HepG2 (cell line): ENCODE measurements around the gene COX15. TPM values are rescaled to one million over a fixed set of nuclear protein-coding genes. Genes with fewer than 3 reads are reported as not detected.
A peak's percentile ranks its signal among the peaks of the same experiment; 100 is the strongest.

ENCODE experiments used
- ATAD3A ChIP-seq: sonication (generic); formaldehyde crosslinking; IDR thresholded peaks from 2 replicates; pipeline ENCODE4 v1.4.0; 2020; ENCODE audit warnings: missing genetic modification reagents
- CENPT ChIP-seq: sonication (generic); formaldehyde crosslinking; IDR thresholded peaks from 2 replicates; pipeline ENCODE4 v1.8.0; 2022; ENCODE audit warnings: low read depth, mild to moderate bottlenecking, moderate library complexity, missing genetic modification reagents
- CHD4 ChIP-seq: fragments of 200-600 bp; sonication (generic); IDR thresholded peaks from 2 replicates; pipeline ENCODE4 v1.7.0; 2017; ENCODE audit warnings: mild to moderate bottlenecking, low read length, borderline replicate concordance
- FOXO1 ChIP-seq: sonication (generic); formaldehyde crosslinking; IDR thresholded peaks from 2 replicates; pipeline ENCODE4 v1.4.0; 2020; ENCODE audit warnings: missing genetic modification reagents
- HDAC6 ChIP-seq: fragments of 200-600 bp; sonication (generic); IDR thresholded peaks from 2 replicates; pipeline ENCODE4 v1.7.0; 2017; ENCODE audit warnings: mild to moderate bottlenecking, antibody characterized with exemption, low read length, low read depth
- JARID2 ChIP-seq: sonication (generic); formaldehyde crosslinking; IDR thresholded peaks from 2 replicates; pipeline ENCODE4 v1.8.1; 2023; ENCODE audit warnings: missing genetic modification reagents, inconsistent platforms; ENCODE audit not compliant: insufficient replicate concordance
- MIXL1 ChIP-seq: IDR thresholded peaks from 2 replicates; pipeline ENCODE4 v1.6.1; 2016
- NFE2L1 ChIP-seq: sonication (generic); formaldehyde crosslinking; IDR thresholded peaks from 2 replicates; pipeline ENCODE4 v1.4.0; 2020; ENCODE audit warnings: missing genetic modification reagents, mild to moderate bottlenecking, borderline replicate concordance
- NFYC ChIP-seq: IDR thresholded peaks from 2 replicates; pipeline ENCODE4 v1.6.1; 2016; ENCODE audit warnings: missing genetic modification reagents, missing compliant biosample characterization
- PCBP2 ChIP-seq: fragments of 200-400 bp; formaldehyde crosslinking; optimal IDR thresholded peaks from 2 replicates; pipeline ENCODE3; 2018; ENCODE audit warnings: low read length, low read depth; ENCODE audit not compliant: poor library complexity, severe bottlenecking
- PPARG ChIP-seq: conservative IDR thresholded peaks from 2 replicates; pipeline ENCODE4 v1.6.1; 2016; ENCODE audit warnings: missing biosample characterization, missing genetic modification reagents
- RBM39 ChIP-seq: fragments of 200-400 bp; formaldehyde crosslinking; IDR thresholded peaks from one replicate; pipeline ENCODE4 v1.6.1; 2018; ENCODE audit warnings: antibody characterized with exemption, mild to moderate bottlenecking, low read depth, low read length; ENCODE audit not compliant: poor library complexity, severe bottlenecking
- SKI ChIP-seq: fragments of 450-650 bp; IDR thresholded peaks from one replicate; pipeline ENCODE4 v1.6.1; 2018; ENCODE audit warnings: mild to moderate bottlenecking; ENCODE audit not compliant: partially characterized antibody
- ZBTB3 ChIP-seq: sonication (generic); formaldehyde crosslinking; IDR thresholded peaks from 2 replicates; pipeline ENCODE4 v1.4.0; 2020; ENCODE audit warnings: low read depth, mild to moderate bottlenecking, moderate library complexity, missing genetic modification reagents, borderline replicate concordance
- ZMYM4 ChIP-seq: sonication (generic); formaldehyde crosslinking; IDR thresholded peaks from 2 replicates; pipeline ENCODE4 v1.8.1; 2023; ENCODE audit warnings: mild to moderate bottlenecking, missing genetic modification reagents
- ZNF333 ChIP-seq: sonication (generic); formaldehyde crosslinking; IDR thresholded peaks from 2 replicates; pipeline ENCODE4 v1.4.0; 2020; ENCODE audit warnings: mild to moderate bottlenecking, missing genetic modification reagents, borderline replicate concordance
- ZNF441 ChIP-seq: sonication (generic); formaldehyde crosslinking; IDR thresholded peaks from 2 replicates; pipeline ENCODE4 v1.7.0; 2021; ENCODE audit warnings: missing genetic modification reagents, borderline replicate concordance
- ZNF446 ChIP-seq: sonication (generic); formaldehyde crosslinking; IDR thresholded peaks from 2 replicates; pipeline ENCODE4 v1.5.0; 2020; ENCODE audit warnings: mild to moderate bottlenecking, missing genetic modification reagents
- ZNF746 ChIP-seq: sonication (generic); formaldehyde crosslinking; IDR thresholded peaks from 2 replicates; pipeline ENCODE4 v1.8.0; 2022; ENCODE audit warnings: mild to moderate bottlenecking, missing genetic modification reagents
- polyA plus RNA-seq, 8 experiments: library from polyadenylated mRNA; depleted of rRNA in 3 of 8; stranded (reverse) in 7 of 8; unstranded in 1 of 8; fragments of >200 nt; fragmentation: Illumina TruSeq in 4 of 8; extraction: Trizol in 4 of 8; gene quantifications; 2 replicates each; pipeline versions ENCODE4 v1.2.1 to v1.2.3, GENCODE V29; 2011 to 2016; ENCODE audit warnings: low read depth in 4 of 8, missing spikeins in 1 of 8, mixed read lengths in 1 of 8; ENCODE audit not compliant: insufficient read depth in 1 of 8
- total RNA-seq, 5 experiments: library from RNA; depleted of rRNA; stranded (reverse); fragments of >200 nt; fragmentation: Illumina TruSeq; extraction: Trizol; gene quantifications; 2 replicates each; pipeline ENCODE4 v1.2.3, GENCODE V29; 2016; ENCODE audit warnings: low read depth in 1 of 5
- TF ChIP-seq, protein P1 (sequence below): sonication (generic); formaldehyde crosslinking; IDR thresholded peaks from 2 replicates; pipeline ENCODE4 v1.5.0; 2020; ENCODE audit warnings: missing genetic modification reagents
- TF ChIP-seq, protein P2 (sequence below): sonication (generic); formaldehyde crosslinking; IDR thresholded peaks from 2 replicates; pipeline ENCODE4 v1.4.0; 2020; ENCODE audit warnings: missing genetic modification reagents, mild to moderate bottlenecking, borderline replicate concordance
- TF ChIP-seq, protein P3 (sequence below): IDR thresholded peaks from 2 replicates; pipeline ENCODE4 v1.6.1; 2016; ENCODE audit warnings: missing compliant biosample characterization, missing genetic modification reagents, borderline replicate concordance
- TF ChIP-seq, protein P4 (sequence below): sonication (generic); formaldehyde crosslinking; IDR thresholded peaks from 2 replicates; pipeline ENCODE4 v1.4.0; 2020; ENCODE audit warnings: missing genetic modification reagents, borderline replicate concordance

COX15 gene
- total and polyA plus RNA-seq, 2 of the 13 experiments (the other 11 are each of a cell fraction or from before 2014, with no cell fraction given), result 19.2 to 44.7 TPM

DNA sequence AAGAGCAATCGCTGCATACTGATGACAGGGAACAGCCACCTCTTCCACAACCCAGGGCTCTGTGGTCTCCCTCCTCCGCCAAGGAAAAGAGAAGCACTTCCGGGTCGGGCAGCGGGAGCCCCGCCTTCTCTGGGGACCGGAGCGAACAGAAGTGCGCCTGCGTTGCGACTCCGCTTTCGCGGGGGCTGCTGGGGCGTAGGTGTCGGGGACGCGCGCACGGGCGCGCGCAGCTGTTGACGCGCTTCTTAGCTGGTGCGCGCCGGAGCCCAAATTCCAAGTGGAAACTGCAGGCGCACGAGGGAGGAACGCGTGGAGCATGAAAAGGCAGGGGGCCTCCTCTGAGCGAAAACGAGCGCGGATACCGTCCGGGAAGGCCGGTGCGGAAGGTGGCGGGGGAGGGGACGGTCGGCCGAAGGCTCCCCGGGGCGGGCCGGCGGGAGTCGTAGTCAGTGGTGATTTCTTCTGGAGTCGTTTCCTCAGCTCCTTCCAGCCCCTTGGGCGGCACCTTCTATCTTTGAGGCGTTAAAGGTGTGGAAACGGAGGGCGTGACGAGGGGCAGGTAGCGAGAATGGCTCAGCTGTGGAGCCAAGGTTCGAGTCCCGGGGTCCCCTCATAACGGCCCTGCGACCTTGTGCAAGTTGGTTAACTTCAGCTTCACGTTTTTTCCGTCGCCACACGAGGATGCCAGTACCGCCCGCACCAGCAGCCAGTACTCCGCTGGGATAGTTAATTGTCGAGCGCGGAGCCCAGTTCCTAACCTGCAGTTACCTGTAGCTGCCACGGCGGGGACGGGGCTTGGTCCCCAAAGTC, at the start of gene COX15, which contains the start of gene CUTC (continued):
- TF ChIP-seq, protein P1, sequence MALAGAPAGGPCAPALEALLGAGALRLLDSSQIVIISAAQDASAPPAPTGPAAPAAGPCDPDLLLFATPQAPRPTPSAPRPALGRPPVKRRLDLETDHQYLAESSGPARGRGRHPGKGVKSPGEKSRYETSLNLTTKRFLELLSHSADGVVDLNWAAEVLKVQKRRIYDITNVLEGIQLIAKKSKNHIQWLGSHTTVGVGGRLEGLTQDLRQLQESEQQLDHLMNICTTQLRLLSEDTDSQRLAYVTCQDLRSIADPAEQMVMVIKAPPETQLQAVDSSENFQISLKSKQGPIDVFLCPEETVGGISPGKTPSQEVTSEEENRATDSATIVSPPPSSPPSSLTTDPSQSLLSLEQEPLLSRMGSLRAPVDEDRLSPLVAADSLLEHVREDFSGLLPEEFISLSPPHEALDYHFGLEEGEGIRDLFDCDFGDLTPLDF, result peak; percentile 46; the same call in 1 of the 2 replicates
- TF ChIP-seq ZNF333 (CRISPR knock-in tag) (no peak; the same call in 1 of the 2 replicates), ZBTB3 (0 out of 2 replicates have a peak, but pooled peaks have one; percentile 31), NFYC (CRISPR knock-in tag) (peak; percentile 35; the same call in 1 of the 2 replicates), HDAC6 (no peak), ZNF446 (no peak; the same call in 1 of the 2 replicates), CENPT (CRISPR knock-in tag) (no peak), RBM39 (peak; percentile 45), MIXL1 (CRISPR knock-in tag) (peak; percentile 58), PPARG (CRISPR knock-in tag) (no peak; the same call in 1 of the 2 replicates), ZNF746 (CRISPR knock-in tag) (peak; percentile 41; the same call in 1 of the 2 replicates), NFE2L1 (CRISPR knock-in tag) (no peak), ZNF441 (CRISPR knock-in tag) (0 out of 2 replicates have a peak, but pooled peaks have one; percentile 5), PCBP2 (no peak), ZMYM4 (CRISPR knock-in tag) (peak; percentile 84), CHD4 (no peak), ATAD3A (CRISPR knock-in tag) (no peak), SKI (peak; percentile 10), JARID2 (CRISPR knock-in tag) (no peak), FOXO1 (CRISPR knock-in tag) (peak; percentile 34)
- TF ChIP-seq, protein P2, sequence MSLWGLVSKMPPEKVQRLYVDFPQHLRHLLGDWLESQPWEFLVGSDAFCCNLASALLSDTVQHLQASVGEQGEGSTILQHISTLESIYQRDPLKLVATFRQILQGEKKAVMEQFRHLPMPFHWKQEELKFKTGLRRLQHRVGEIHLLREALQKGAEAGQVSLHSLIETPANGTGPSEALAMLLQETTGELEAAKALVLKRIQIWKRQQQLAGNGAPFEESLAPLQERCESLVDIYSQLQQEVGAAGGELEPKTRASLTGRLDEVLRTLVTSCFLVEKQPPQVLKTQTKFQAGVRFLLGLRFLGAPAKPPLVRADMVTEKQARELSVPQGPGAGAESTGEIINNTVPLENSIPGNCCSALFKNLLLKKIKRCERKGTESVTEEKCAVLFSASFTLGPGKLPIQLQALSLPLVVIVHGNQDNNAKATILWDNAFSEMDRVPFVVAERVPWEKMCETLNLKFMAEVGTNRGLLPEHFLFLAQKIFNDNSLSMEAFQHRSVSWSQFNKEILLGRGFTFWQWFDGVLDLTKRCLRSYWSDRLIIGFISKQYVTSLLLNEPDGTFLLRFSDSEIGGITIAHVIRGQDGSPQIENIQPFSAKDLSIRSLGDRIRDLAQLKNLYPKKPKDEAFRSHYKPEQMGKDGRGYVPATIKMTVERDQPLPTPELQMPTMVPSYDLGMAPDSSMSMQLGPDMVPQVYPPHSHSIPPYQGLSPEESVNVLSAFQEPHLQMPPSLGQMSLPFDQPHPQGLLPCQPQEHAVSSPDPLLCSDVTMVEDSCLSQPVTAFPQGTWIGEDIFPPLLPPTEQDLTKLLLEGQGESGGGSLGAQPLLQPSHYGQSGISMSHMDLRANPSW (CRISPR knock-in tag), result no peak; the same call in 1 of the 2 replicates
- TF ChIP-seq, protein P3, sequence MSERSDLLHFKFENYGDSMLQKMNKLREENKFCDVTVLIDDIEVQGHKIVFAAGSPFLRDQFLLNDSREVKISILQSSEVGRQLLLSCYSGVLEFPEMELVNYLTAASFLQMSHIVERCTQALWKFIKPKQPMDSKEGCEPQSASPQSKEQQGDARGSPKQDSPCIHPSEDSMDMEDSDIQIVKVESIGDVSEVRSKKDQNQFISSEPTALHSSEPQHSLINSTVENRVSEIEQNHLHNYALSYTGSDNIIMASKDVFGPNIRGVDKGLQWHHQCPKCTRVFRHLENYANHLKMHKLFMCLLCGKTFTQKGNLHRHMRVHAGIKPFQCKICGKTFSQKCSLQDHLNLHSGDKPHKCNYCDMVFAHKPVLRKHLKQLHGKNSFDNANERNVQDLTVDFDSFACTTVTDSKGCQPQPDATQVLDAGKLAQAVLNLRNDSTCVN (CRISPR knock-in tag), result 0 out of 2 replicates have a peak, but pooled peaks have one; percentile 3
- TF ChIP-seq, protein P4, sequence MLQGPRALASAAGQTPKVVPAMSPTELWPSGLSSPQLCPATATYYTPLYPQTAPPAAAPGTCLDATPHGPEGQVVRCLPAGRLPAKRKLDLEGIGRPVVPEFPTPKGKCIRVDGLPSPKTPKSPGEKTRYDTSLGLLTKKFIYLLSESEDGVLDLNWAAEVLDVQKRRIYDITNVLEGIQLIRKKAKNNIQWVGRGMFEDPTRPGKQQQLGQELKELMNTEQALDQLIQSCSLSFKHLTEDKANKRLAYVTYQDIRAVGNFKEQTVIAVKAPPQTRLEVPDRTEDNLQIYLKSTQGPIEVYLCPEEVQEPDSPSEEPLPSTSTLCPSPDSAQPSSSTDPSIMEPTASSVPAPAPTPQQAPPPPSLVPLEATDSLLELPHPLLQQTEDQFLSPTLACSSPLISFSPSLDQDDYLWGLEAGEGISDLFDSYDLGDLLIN (CRISPR knock-in tag), result no peak
